AG10803 (cell line): ENCODE results near the gene BRD1.

ENCODE experiments used
- DNase-seq: peaks from one replicate; pipeline ENCODE4 v3.0.0; 2010; ENCODE audit warnings: low read depth
- H3K4me3 ChIP-seq: 2 replicates; pipeline ENCODE4 v1.5.1; 2011; ENCODE audit warnings: mild to moderate bottlenecking, low read length, control low read depth
- CTCF ChIP-seq: conservative IDR thresholded peaks from 2 replicates; pipeline ENCODE4 v1.5.1; 2011; ENCODE audit warnings: mild to moderate bottlenecking, low read length, control low read depth, inconsistent platforms

The BRD1 gene

DNA sequence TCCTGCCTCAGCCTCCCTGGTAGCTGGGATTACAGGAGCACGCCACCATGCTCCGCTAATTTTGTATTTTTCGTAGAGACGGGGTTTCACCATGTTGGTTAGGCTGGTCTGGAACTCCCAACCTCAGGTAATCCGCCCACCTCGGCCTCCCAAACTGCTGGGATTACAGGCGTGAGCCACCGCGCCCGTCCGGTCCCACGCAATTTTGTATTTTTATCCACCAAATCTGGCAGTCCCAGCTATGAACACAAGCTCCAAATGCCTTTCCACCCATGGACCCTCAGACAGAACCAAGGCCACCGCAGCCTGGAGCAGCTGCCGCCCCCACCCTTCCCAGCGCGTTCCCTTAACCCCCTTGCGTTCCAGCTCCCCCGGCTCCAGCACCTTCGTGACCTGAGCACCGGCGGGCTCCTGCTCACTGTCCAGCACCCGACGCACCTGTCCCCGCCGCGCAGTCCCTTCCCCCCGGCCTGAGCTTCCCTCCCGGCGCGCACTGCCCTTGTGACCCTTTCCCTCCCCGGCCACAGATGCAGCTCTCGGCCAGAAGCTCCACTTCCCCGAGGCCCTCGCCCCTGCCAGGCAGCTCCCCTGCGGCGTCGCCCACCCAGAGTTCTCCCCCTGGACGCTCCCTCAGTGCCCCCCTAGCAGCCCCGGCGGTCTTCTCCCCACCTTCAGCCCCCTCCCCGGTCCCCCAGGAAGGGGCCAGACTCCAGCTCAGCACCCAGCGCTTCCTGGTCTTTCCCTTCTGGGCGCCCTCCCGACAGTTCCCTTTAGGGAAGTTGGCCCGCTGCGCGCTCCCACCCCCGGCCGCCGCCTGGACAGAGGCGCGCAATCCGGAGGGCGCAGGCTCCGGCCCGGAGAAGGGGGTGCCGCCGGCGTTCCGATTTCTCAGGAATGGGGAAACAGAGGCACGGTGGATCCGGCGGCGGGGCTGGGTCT, 20.3 kb upstream of the BRD1 start:
- no peak for DNase-seq
- H3K4me3 ChIP-seq = no peak overlapping the region
- no peak for TF ChIP-seq CTCF

GRCh38 chr22:49845666-49846459, 18.2 kb upstream of the BRD1 start:
- TF ChIP-seq CTCF = no peak
- H3K4me3 ChIP-seq = no peak overlapping the region
- DNase-seq = no peak

GRCh38 chr22:49845241-49845640, 17.6 kb upstream of the BRD1 start:
- DNase-seq = no peak
- no peak for TF ChIP-seq CTCF
- no peak overlapping the region for H3K4me3 ChIP-seq

DNA sequence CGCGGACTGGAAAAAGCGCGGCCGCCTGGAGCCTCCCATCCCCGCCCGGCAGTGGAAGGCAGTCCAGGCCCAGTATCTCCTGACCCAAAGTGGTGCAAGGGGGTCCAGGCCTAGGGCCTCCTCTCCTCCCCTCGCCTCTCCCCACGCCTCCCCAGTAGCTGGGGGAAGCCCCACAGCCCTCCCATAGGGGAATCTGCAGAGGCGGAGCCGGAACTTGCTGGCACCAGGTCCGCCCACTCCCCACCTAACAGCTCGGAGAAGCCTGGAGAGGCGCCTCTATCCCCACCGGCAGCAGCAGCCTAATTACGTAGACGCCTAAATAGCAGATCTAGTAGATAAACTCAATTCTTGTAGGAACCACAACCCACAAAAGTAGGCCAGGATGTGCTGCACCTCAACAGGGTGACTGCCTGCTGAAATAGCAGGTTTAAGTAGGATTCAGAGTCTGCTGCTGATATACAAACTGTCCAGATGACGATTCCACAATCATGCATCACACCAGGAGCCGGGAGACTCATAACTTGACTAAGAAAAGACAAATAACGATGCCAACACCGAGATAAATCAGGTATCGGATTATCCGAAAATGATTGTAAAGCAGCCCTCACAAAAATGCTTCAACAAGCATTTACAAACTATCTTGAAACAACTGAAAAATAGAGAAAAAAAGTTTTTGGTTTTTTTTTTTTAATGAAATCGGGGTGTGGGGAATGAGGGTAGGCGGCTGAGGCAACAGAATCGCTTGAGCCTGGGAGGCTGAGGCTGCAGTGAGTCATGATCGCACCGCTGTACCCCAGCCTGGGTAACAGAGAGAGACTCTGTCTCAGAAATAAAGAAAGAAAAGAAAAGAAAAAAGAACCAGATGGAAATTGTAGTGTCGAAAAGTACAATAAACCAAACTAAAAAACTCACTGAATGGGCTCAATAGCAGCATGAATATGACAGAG, 11.4 kb upstream of the BRD1 start:
- no peak for TF ChIP-seq CTCF
- DNase-seq = no peak
- no peak overlapping the region for H3K4me3 ChIP-seq

DNA sequence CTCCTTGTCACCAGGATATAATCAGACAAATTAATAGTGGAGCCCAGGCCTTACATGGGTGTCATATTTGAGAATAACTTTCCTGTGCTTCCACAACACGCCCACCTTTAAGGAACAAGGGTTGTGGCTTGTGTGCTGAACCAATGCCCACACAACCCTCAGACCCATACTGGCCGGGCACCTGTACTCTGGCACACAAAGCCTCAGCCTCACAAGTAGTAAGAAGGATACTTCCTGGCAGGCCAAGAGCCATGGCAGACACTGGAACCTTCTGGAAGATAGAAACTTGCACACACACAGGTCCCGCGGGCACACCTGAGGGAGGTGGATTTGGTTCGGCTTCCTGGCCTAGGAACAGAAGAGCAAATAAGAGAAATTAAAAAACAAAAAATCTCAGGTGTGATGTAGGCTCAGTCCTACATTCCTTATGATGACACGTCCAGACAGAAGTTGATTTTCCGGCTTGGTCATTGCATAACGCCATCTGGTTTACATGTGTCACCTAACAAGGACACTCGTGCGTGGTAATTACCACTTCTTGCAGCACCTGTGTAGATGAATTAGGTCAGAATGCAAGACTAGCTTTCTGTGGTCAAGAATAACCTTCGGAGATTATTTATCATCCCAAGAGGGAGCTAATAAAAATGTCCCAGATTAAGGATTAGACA, 5.8 kb upstream of the BRD1 start:
- no peak overlapping the region for H3K4me3 ChIP-seq
- DNase-seq = no peak
- TF ChIP-seq CTCF = no peak
